Loucy (cell line): ENCODE results near the gene GLMN.

Experiments used
- EZH2phosphoT487 ChIP-seq: fragments of 200-600 bp; IDR thresholded peaks from 2 replicates; pipeline ENCODE4 v1.6.1; 2018; ENCODE audit warnings: antibody characterized with exemption, mild to moderate bottlenecking, moderate library complexity, borderline replicate concordance
- TF ChIP-seq, protein P1 (sequence below): fragments of 200-600 bp; sonication (generic); conservative IDR thresholded peaks from 2 replicates; pipeline ENCODE4 v1.5.1; 2014; ENCODE audit warnings: mild to moderate bottlenecking, antibody characterized with exemption, low read length

- TF ChIP-seq, protein P1, sequence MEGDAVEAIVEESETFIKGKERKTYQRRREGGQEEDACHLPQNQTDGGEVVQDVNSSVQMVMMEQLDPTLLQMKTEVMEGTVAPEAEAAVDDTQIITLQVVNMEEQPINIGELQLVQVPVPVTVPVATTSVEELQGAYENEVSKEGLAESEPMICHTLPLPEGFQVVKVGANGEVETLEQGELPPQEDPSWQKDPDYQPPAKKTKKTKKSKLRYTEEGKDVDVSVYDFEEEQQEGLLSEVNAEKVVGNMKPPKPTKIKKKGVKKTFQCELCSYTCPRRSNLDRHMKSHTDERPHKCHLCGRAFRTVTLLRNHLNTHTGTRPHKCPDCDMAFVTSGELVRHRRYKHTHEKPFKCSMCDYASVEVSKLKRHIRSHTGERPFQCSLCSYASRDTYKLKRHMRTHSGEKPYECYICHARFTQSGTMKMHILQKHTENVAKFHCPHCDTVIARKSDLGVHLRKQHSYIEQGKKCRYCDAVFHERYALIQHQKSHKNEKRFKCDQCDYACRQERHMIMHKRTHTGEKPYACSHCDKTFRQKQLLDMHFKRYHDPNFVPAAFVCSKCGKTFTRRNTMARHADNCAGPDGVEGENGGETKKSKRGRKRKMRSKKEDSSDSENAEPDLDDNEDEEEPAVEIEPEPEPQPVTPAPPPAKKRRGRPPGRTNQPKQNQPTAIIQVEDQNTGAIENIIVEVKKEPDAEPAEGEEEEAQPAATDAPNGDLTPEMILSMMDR, result no peak
- no peak for TF ChIP-seq EZH2phosphoT487
Observed at GRCh38 chr1:92203105-92203504, 95.7 kb downstream of the GLMN start.
